SK-N-MC (cell line): ENCODE results near the gene CPNE6.

Experiments
- EZH2 ChIP-seq: fragments of 200-600 bp; sonication (generic); IDR thresholded peaks from one replicate; pipeline ENCODE4 v1.6.1; 2017; ENCODE audit warnings: antibody characterized with exemption
- POLR2AphosphoS5 ChIP-seq: IDR thresholded peaks from 2 replicates; pipeline ENCODE4 v1.6.1; 2012; ENCODE audit warnings: mild to moderate bottlenecking, low read depth, low read length, borderline replicate concordance

GRCh38 chr14:24098927-24099813 lies 27.8 kb downstream of the CPNE6 start:
- TF ChIP-seq EZH2 (no peak), POLR2AphosphoS5 (no peak)
